ENCODE results near the gene CFTR.

Gene CFTR

GRCh38 chr7:117592011-117592635, 112.3 kb downstream of the CFTR start:
- DNase-seq, result no peak

- no peak for DNase-seq
Measured at GRCh38 chr7:117596134-117596533, 116.3 kb downstream of the CFTR start.

GRCh38 chr7:117597755-117598154, 117.9 kb downstream of the CFTR start:
- DNase-seq, result no peak

GRCh38 chr7:117600911-117601310, 121.1 kb downstream of the CFTR start:
- no peak for DNase-seq

GRCh38 chr7:117603627-117604026, 123.8 kb downstream of the CFTR start:
- DNase-seq, result no peak

GRCh38 chr7:117605712-117606111, 125.9 kb downstream of the CFTR start:
- DNase-seq, result no peak

- DNase-seq, result no peak
Measured at GRCh38 chr7:117606132-117606531, 126.3 kb downstream of the CFTR start.

- no peak for DNase-seq
Measured at GRCh38 chr7:117610396-117610795, 130.6 kb downstream of the CFTR start.

- DNase-seq, result no peak
Measured at GRCh38 chr7:117612637-117613036, 132.8 kb downstream of the CFTR start.

GRCh38 chr7:117616694-117617093, 136.9 kb downstream of the CFTR start:
- DNase-seq, result no peak

- DNase-seq, result no peak
Measured at GRCh38 chr7:117619681-117620080, 139.9 kb downstream of the CFTR start.

- no peak for DNase-seq
Measured at GRCh38 chr7:117621075-117621618, 141.3 kb downstream of the CFTR start.

- no peak for DNase-seq
Measured at GRCh38 chr7:117623606-117624005, 143.8 kb downstream of the CFTR start.

- DNase-seq, result no peak
Measured at GRCh38 chr7:117630501-117630900, 150.7 kb downstream of the CFTR start.

GRCh38 chr7:117630907-117631564, 151.2 kb downstream of the CFTR start:
- no peak for DNase-seq

- no peak for DNase-seq
Measured at GRCh38 chr7:117631652-117632051, 151.8 kb downstream of the CFTR start.

- DNase-seq, result no peak
Measured at GRCh38 chr7:117637937-117638336, 158.1 kb downstream of the CFTR start.

- no peak for DNase-seq
Measured at GRCh38 chr7:117639966-117640365, 160.1 kb downstream of the CFTR start.

GRCh38 chr7:117640465-117640864, 160.6 kb downstream of the CFTR start:
- DNase-seq, result no peak

GRCh38 chr7:117645481-117646165, 165.8 kb downstream of the CFTR start:
- DNase-seq, result no peak

- DNase-seq, result no peak
Measured at GRCh38 chr7:117648203-117648866, 168.5 kb downstream of the CFTR start.

GRCh38 chr7:117652943-117653680, 173.3 kb downstream of the CFTR start:
- no peak for DNase-seq

- DNase-seq, result no peak
Measured at GRCh38 chr7:117654780-117655179, 175.0 kb downstream of the CFTR start.

All from 8988T (cell line).